A549 (cell line): ENCODE measurements around the gene ANKRD28. TPM values are rescaled to one million over a fixed set of nuclear protein-coding genes. Genes with fewer than 3 reads are reported as not detected.

Source experiments
- ATAC-seq, 2 experiments: fragments of 200-7000 bp in 1 of 2; fragments of >200 bp in 1 of 2; cut with Nextera tagmentation in 1 of 2; cut with Tn5 transposase in 1 of 2; 3 replicates each; pipeline versions ENCODE4 v1.8.0 to v1.9.1; 2018 to 2020; ENCODE audit warnings: mild to moderate bottlenecking in 1 of 2, moderate library complexity in 1 of 2
- CTCF ChIA-PET: fragments of 300-600 bp; sonication (Branson Sonifier 250); formaldehyde crosslinking; extraction: SDS; loops from one replicate; lab custom pipeline; 2021; ENCODE audit warnings: antibody characterized with exemption, inconsistent platforms; lab: Yijun Ruan, JAX
- POLR2A ChIA-PET: fragments of 350-600 bp; formaldehyde crosslinking; extraction: SDS; loops from one replicate; lab custom pipeline; 2021; ENCODE audit warnings: antibody characterized with exemption, inconsistent platforms; lab: Yijun Ruan, JAX
- DNase-seq, 2 experiments: peaks; one replicate each; pipeline versions ENCODE4 v3.0.0 to v3.0.0-alpha.2; 2011 to 2016; ENCODE audit warnings: low read depth in 1 of 2, low spot score in 1 of 2
- FAIRE-seq: peaks from 2 replicates; lab custom pipeline; 2011; peaks lifted over from hg19 to GRCh38; lab: Jason Lieb, UNC
- H3K27ac ChIP-seq, 2 experiments: fragments of >200 bp; sonication (Bioruptor Twin); formaldehyde crosslinking; 3 replicates each; pipeline ENCODE4 v1.5.1; 2016 to 2017
- H3K4me1 ChIP-seq: fragments of >200 bp; sonication (Bioruptor Twin); formaldehyde crosslinking; 3 replicates; pipeline ENCODE4 v1.6.1; 2016
- H3K4me2 ChIP-seq: fragments of >200 bp; sonication (Bioruptor Twin); formaldehyde crosslinking; 3 replicates; pipeline ENCODE4 v1.6.1; 2016
- H3K4me3 ChIP-seq: fragments of >200 bp; sonication (Bioruptor Twin); formaldehyde crosslinking; 3 replicates; pipeline ENCODE4 v1.5.1; 2016
- H3K9me3 ChIP-seq: fragments of >200 bp; sonication (Bioruptor Twin); formaldehyde crosslinking; 3 replicates; pipeline ENCODE4 v1.6.1; 2016
- ATOH8 ChIP-seq: fragments of 250-450 bp; sonication (Bioruptor Pico); IDR thresholded peaks from 2 replicates; pipeline ENCODE4 v1.5.0; 2020; ENCODE audit warnings: low read depth, mild to moderate bottlenecking, moderate library complexity
- CBX2 ChIP-seq: fragments of 200-600 bp; sonication (generic); IDR thresholded peaks from 2 replicates; pipeline ENCODE4 v1.6.1; 2016; ENCODE audit warnings: low read depth, mild to moderate bottlenecking, borderline replicate concordance
- CBX8 ChIP-seq: fragments of 200-600 bp; sonication (generic); IDR thresholded peaks from 2 replicates; pipeline ENCODE4 v1.6.1; 2016
- EHMT2 ChIP-seq: fragments of 200-600 bp; sonication (generic); IDR thresholded peaks from 2 replicates; pipeline ENCODE4 v1.6.1; 2016; ENCODE audit warnings: antibody characterized with exemption, low read depth, mild to moderate bottlenecking, moderate library complexity
- EP300 ChIP-seq, 2 experiments: fragments of >200 bp; sonication (Bioruptor Twin); formaldehyde crosslinking; IDR thresholded peaks; 2 replicates in 1 of 2; 3 replicates in 1 of 2; pipeline ENCODE4 v1.6.1; 2016 to 2017
- ESRRA ChIP-seq: fragments of 150-350 bp; IDR thresholded peaks from 2 replicates; pipeline ENCODE4 v1.6.1; 2014; ENCODE audit warnings: mild to moderate bottlenecking, low read length, borderline replicate concordance
- HDAC2 ChIP-seq: fragments of 200-600 bp; sonication (generic); IDR thresholded peaks from 2 replicates; pipeline ENCODE4 v1.6.1; 2016
- HES2 ChIP-seq: fragments of >200 bp; sonication (Bioruptor Twin); formaldehyde crosslinking; IDR thresholded peaks from 2 replicates; pipeline ENCODE4 v1.6.1; 2016
- HEYL ChIP-seq: fragments of 250-450 bp; sonication (Bioruptor Pico); IDR thresholded peaks from 2 replicates; pipeline ENCODE4 v1.8.0; 2021; ENCODE audit warnings: mild to moderate bottlenecking, moderate library complexity
- HMGXB4 ChIP-seq: fragments of 250-450 bp; sonication (Bioruptor Pico); IDR thresholded peaks from 2 replicates; pipeline ENCODE4 v1.5.0; 2021; ENCODE audit warnings: mild to moderate bottlenecking, moderate library complexity, borderline replicate concordance
- KDM5A ChIP-seq: fragments of 200-600 bp; sonication (generic); IDR thresholded peaks from 2 replicates; pipeline ENCODE4 v1.6.1; 2016; ENCODE audit warnings: antibody characterized with exemption, mild to moderate bottlenecking
- MAX ChIP-seq: IDR thresholded peaks from 2 replicates; pipeline ENCODE4 v1.6.1; 2012
- NFE2L2 ChIP-seq: fragments of 150-350 bp; conservative IDR thresholded peaks from 2 replicates; pipeline ENCODE4 v1.6.1; 2014; ENCODE audit warnings: low read length
- NR3C1 ChIP-seq: fragments of >200 bp; sonication (Bioruptor Twin); formaldehyde crosslinking; IDR thresholded peaks from 3 replicates; pipeline ENCODE4 v1.6.1; 2017
- PBX3 ChIP-seq: IDR thresholded peaks from 2 replicates; pipeline ENCODE4 v1.6.1; 2012
- POLR2A ChIP-seq: IDR thresholded peaks from 2 replicates; pipeline ENCODE4 v1.6.1; 2012; ENCODE audit warnings: mild to moderate bottlenecking, low read length
- RAD21 ChIP-seq, 2 experiments: fragments of >200 bp in 1 of 2; sonication (Bioruptor Twin) in 1 of 2; formaldehyde crosslinking in 1 of 2; IDR thresholded peaks in 1 of 2; conservative IDR thresholded peaks in 1 of 2; 2 replicates in 1 of 2; 3 replicates in 1 of 2; pipeline ENCODE4 v1.6.1; 2012 to 2018; ENCODE audit warnings: inconsistent platforms in 1 of 2
- RARB ChIP-seq: fragments of 250-450 bp; sonication (Bioruptor Pico); IDR thresholded peaks from 2 replicates; pipeline ENCODE4 v1.8.0; 2021; ENCODE audit warnings: mild to moderate bottlenecking, moderate library complexity
- RFX5 ChIP-seq: fragments of 450-650 bp; IDR thresholded peaks from 2 replicates; pipeline ENCODE4 v1.7.1; 2014; ENCODE audit warnings: antibody characterized with exemption, mild to moderate bottlenecking, moderate library complexity
- USF2 ChIP-seq: fragments of 450-650 bp; IDR thresholded peaks from 2 replicates; pipeline ENCODE4 v1.6.1; 2014; ENCODE audit warnings: antibody characterized with exemption
- WGBS: methylation state at CpG from one replicate; pipeline ENCODE4 v1.1.6; 2017; ENCODE audit errors: missing lambda C conversion rate; 5-methylcytosine and 5-hydroxymethylcytosine counted together
- polyA plus RNA-seq, 4 experiments: library from polyadenylated mRNA; depleted of rRNA in 3 of 4; stranded (reverse); fragments of >200 nt; fragmentation: RNase III in 1 of 4; extraction: RNeasy Plus Mini Kit Qiagen cat#74134 plus additional on column Dnase treatment in 1 of 4; gene quantifications; 2 replicates in 3 of 4; 3 replicates in 1 of 4; pipeline ENCODE4 v1.2.3, GENCODE V29; 2011 to 2017

The ANKRD28 gene
- polyA plus RNA-seq, 2 of the 4 experiments (the other 2 are of a cell fraction) = 29.9 to 72.0 TPM

GRCh38 chr3:15731024-15731423, 66.8 kb downstream of the ANKRD28 start:
- FAIRE-seq = no peak
- Histone ChIP-seq H3K9me3 (no peaks in the 10 kb centered on the region), H3K4me3 (no peak overlapping the region), H3K4me2 (no peak overlapping the region), H3K4me1 (peaks cover 3% of the 10 kb centered on the region; the same call in 1 of the 3 replicates), H3K27ac (no peak overlapping the region)
- WGBS = 91% methylated on average over 2 of the region's 2 CpGs
- ATAC-seq = no peak
- DNase-seq = no peak
- ChIA-PET POLR2A (no interaction called here), CTCF (interaction anchor here (0.6 to 1.6 kb wide), 2 partner anchors 16 to 100 kb away, joined by 4 read pairs; no protein-coding TSS in a partner anchor)
- TF ChIP-seq CBX2 (no peak), ATOH8 (no peak), MAX (no peak), NR3C1 (no peak), POLR2A (no peak), CBX8 (no peak), HEYL (CRISPR knock-in tag) (no peak), HMGXB4 (CRISPR knock-in tag) (no peak), PBX3 (no peak)

- DNase-seq = no peak
- TF ChIP-seq NFE2L2 (no peak), RARB (CRISPR knock-in tag) (no peak), EHMT2 (no peak), RFX5 (no peak), USF2 (no peak), ATOH8 (no peak)
- peaks cover 7% of the 10 kb centered on the region for H3K4me1 ChIP-seq
- H3K9me3 ChIP-seq = no peaks in the 10 kb centered on the region
- no peak overlapping the region for H3K4me3 ChIP-seq
- H3K27ac ChIP-seq = no peak overlapping the region
- CTCF ChIA-PET = no interaction called here
- no peak for ATAC-seq
- POLR2A ChIA-PET = no interaction called here
- no peak for FAIRE-seq
- no peak overlapping the region for H3K4me2 ChIP-seq
These were observed 69.0 kb downstream of the ANKRD28 start for GRCh38 chr3:15728766-15729165.

DNA sequence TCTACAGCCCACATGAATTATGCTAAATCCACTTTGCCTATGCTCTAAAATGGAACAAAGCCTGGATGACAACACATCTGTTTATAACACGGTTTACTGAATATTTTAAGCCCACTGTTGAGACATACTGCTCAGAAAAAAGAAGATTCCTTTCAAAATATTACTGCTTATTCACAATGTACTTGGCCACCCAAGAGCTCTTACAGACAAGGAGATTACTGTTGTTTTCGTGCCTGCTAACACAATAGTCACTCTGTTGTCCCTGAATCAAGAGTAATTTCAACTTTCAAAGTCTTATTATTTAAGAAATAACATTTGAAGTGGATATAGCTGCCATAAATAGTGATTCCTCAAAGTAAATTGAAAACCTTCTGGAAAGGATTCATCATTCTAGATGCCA, 70.9 kb downstream of the ANKRD28 start:
- ChIA-PET POLR2A (no interaction called here), CTCF (interaction anchor here (1.2 kb wide), 1 partner anchor 86 kb away, joined by 5 read pairs; no protein-coding TSS in a partner anchor)
- H3K27ac ChIP-seq = no peak overlapping the region
- no peak for FAIRE-seq
- TF ChIP-seq HDAC2 (no peak), RARB (CRISPR knock-in tag) (no peak), HES2 (no peak), ATOH8 (no peak), KDM5A (no peak), RAD21 (conservative IDR thresholded peaks at IDR 0.05 in 1 of 2, IDR thresholded peaks at IDR 0.05 in 1 of 2) (no peak), CBX2 (no peak), ESRRA (no peak), EP300 (IDR thresholded peaks at IDR 0.05) (no peak)
- no peak overlapping the region for H3K4me3 ChIP-seq
- H3K4me2 ChIP-seq = no peak overlapping the region
- DNase-seq = no peak
- no peaks in the 10 kb centered on the region for H3K9me3 ChIP-seq
- peaks cover 15% of the 10 kb centered on the region for H3K4me1 ChIP-seq
- 92% methylated on average over 2 of the region's 2 CpGs for WGBS
- ATAC-seq = no peak
